ENCODE data around the gene ALAS1. TPM values are rescaled to one million over a fixed set of nuclear protein-coding genes. Genes with fewer than 3 reads are reported as not detected.

The ALAS1 gene
- total and polyA plus RNA-seq, 2 experiments from 2014 or later, result 30.4 to 33.9 TPM

GRCh38 chr3:52245322-52246263, 47.6 kb downstream of the ALAS1 start, which contains the start of gene PPM1M:
PPM1M (plus strand) TSS chr3:52245759; CDS start chr3:52245825, 66 bp downstream.
- Histone ChIP-seq H3K4me1 (ENCODE audit: insufficient read depth) (peaks cover 20% of the 10 kb centered on the region), H3K9me3 (ENCODE audit: low read depth) (no peaks in the 10 kb centered on the region), H3K27ac (peak within 1 kb of the TSS; percentile 49), H3K4me3 (peak within 1 kb of the TSS; percentile 73), H3K27me3 (replicated peaks; ENCODE audit: insufficient read depth) (no peaks in the 10 kb centered on the region), H3K4me2 (ENCODE audit: unreplicated experiment) (peak within 1 kb of the TSS; percentile 70), H3K9me2 (ENCODE audit: insufficient read depth) (no peaks in the 10 kb centered on the region), H2AFZ (peak within 1 kb of the TSS; percentile 78), H3K9ac (peak within 1 kb of the TSS; percentile 80), H4K20me1 (ENCODE audit: insufficient read depth) (no peaks in the 10 kb centered on the region), H3K79me2 (ENCODE audit: insufficient read depth) (no peaks in the 10 kb centered on the region), H3F3A (ENCODE audit: insufficient read depth) (peaks cover 34% of the 10 kb centered on the region), H3K36me3 (ENCODE audit: low read depth) (no peaks in the 10 kb centered on the region)
- TF ChIP-seq EZH2phosphoT487 (IDR thresholded peaks at IDR 0.05; ENCODE audit: insufficient read depth, low read depth), result no peak
- TF ChIP-seq EZH2 (IDR thresholded peaks at IDR 0.05; ENCODE audit: insufficient read depth, poor library complexity, severe bottlenecking), result no peak
- in situ Hi-C loops (cut with MboI), result no loop called here
- peak; percentile 72 for DNase-seq
- WGBS, 2 experiments (ENCODE audit: low coverage in 1 of 2, low lambda C conversion rate in 2 of 2, missing lambda C conversion rate in 2 of 2), result 1 to 3% methylated on average over 47 to 88 of the region's 98 CpGs

DNA sequence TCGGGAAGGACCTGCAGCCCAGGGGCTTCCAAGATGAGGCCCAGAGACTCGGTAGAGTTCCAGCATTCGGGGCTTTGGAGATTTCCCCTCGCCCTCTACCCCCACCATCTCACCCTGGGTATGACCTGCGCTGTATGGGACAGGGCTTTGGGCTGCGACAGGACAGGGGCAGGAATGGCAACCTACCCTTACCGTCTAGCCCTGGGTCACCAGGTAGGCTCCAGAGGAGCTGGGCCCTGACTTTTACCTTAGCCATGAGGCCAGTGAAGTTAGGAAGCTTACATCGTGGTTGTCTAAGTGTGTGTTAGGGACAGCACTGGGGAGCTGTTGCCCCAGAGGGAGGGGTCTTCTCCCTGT, 48.3 kb downstream of the ALAS1 start:
- Histone ChIP-seq H3K27ac (peak overlapping the region; percentile 49), H3K79me2 (ENCODE audit: insufficient read depth) (no peaks in the 10 kb centered on the region), H3K27me3 (replicated peaks; ENCODE audit: insufficient read depth) (no peaks in the 10 kb centered on the region), H3K4me3 (peak overlapping the region; percentile 73), H3K4me2 (ENCODE audit: unreplicated experiment) (peak overlapping the region; percentile 70), H3F3A (ENCODE audit: insufficient read depth) (peaks cover 32% of the 10 kb centered on the region), H4K20me1 (ENCODE audit: insufficient read depth) (no peaks in the 10 kb centered on the region), H3K9ac (peak overlapping the region; percentile 80), H3K36me3 (ENCODE audit: low read depth) (no peaks in the 10 kb centered on the region), H3K9me2 (ENCODE audit: insufficient read depth) (no peaks in the 10 kb centered on the region), H3K4me1 (ENCODE audit: insufficient read depth) (peaks cover 15% of the 10 kb centered on the region), H2AFZ (peak overlapping the region; percentile 78), H3K9me3 (ENCODE audit: low read depth) (no peaks in the 10 kb centered on the region)
- DNase-seq, result peak; percentile 28
- TF ChIP-seq EZH2 (IDR thresholded peaks at IDR 0.05; ENCODE audit: insufficient read depth, poor library complexity, severe bottlenecking) (no peak), EZH2phosphoT487 (IDR thresholded peaks at IDR 0.05; ENCODE audit: insufficient read depth, low read depth) (no peak)
- 18 to 24% methylated on average over 7 to 8 of the region's 8 CpGs for WGBS, 2 experiments (ENCODE audit: low coverage in 1 of 2, low lambda C conversion rate in 2 of 2, missing lambda C conversion rate in 2 of 2)
- in situ Hi-C loops (cut with MboI), result no loop called here

GRCh38 chr3:52246728-52247408, 48.9 kb downstream of the ALAS1 start:
- no peak overlapping the region for H2AFZ ChIP-seq
- peaks cover 15% of the 10 kb centered on the region for H3K4me1 ChIP-seq (ENCODE audit: insufficient read depth)
- WGBS, 2 experiments (ENCODE audit: low coverage in 1 of 2, low lambda C conversion rate in 2 of 2, missing lambda C conversion rate in 2 of 2), result 85 to 88% methylated on average over 14 of the region's 14 CpGs
- H3K9ac ChIP-seq, result peak overlapping the region; percentile 80
- peak overlapping the region; percentile 70 for H3K4me2 ChIP-seq (ENCODE audit: unreplicated experiment)
- DNase-seq, result no peak
- H4K20me1 ChIP-seq (ENCODE audit: insufficient read depth), result no peaks in the 10 kb centered on the region
- no peaks in the 10 kb centered on the region for H3K27me3 ChIP-seq (replicated peaks; ENCODE audit: insufficient read depth)
- H3K9me3 ChIP-seq (ENCODE audit: low read depth), result no peaks in the 10 kb centered on the region
- peaks cover 6% of the 10 kb centered on the region; the same call in 1 of the 2 replicates for H3K79me2 ChIP-seq (ENCODE audit: insufficient read depth)
- H3K9me2 ChIP-seq (ENCODE audit: insufficient read depth), result no peaks in the 10 kb centered on the region
- peaks cover 35% of the 10 kb centered on the region for H3F3A ChIP-seq (ENCODE audit: insufficient read depth)
- peaks cover 5% of the 10 kb centered on the region; the same call in 1 of the 2 replicates for H3K36me3 ChIP-seq (ENCODE audit: low read depth)
- peak overlapping the region; percentile 49; the same call in 1 of the 2 replicates for H3K27ac ChIP-seq
- peak overlapping the region; percentile 73 for H3K4me3 ChIP-seq
- in situ Hi-C loops (cut with MboI), result no loop called here
- TF ChIP-seq EZH2 (IDR thresholded peaks at IDR 0.05; ENCODE audit: insufficient read depth, poor library complexity, severe bottlenecking), result no peak
- TF ChIP-seq EZH2phosphoT487 (IDR thresholded peaks at IDR 0.05; ENCODE audit: insufficient read depth, low read depth), result no peak

DNA sequence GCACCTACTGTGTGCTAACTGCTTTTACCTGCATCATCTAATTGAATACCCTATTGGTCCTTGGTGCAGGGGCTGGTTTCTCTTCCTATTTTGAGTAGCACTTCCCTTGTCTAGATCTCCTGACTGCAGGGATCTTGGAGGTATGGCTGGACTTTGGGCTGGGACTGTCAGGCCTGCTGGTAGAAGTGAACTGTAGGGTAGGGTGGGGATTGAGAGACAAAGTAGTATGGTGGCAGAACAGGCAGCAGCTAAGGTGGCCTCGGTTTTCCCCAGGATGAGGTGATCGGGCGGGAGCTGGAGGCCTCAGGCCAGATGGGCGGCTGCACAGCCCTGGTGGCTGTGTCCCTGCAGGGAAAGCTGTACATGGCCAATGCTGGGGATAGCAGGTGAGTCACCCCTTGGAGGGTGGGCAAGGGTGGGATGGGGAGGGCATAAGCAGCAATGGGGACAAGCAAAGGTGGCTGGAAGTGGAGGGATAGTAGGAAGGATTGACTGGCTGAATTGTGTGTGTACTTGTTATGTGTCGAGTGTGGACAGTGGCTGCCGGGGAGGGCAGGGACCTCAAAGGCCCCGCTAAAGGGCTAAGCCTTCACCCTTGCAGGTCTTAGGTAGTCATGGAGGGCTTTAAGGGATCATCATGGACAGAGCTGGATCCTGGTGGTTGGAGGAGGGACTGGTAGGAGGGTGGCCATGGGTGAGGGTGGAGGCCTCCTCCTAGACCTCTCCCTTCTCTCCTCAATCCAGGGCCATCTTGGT, 49.6 kb downstream of the ALAS1 start:
- no peak for TF ChIP-seq EZH2phosphoT487 (IDR thresholded peaks at IDR 0.05; ENCODE audit: insufficient read depth, low read depth)
- no peak for TF ChIP-seq EZH2 (IDR thresholded peaks at IDR 0.05; ENCODE audit: insufficient read depth, poor library complexity, severe bottlenecking)
- Histone ChIP-seq H3K9me2 (ENCODE audit: insufficient read depth) (no peaks in the 10 kb centered on the region), H3K27ac (no peak overlapping the region), H3K36me3 (ENCODE audit: low read depth) (peaks cover 6% of the 10 kb centered on the region; the same call in 1 of the 2 replicates), H3K4me3 (no peak overlapping the region), H3K27me3 (replicated peaks; ENCODE audit: insufficient read depth) (no peaks in the 10 kb centered on the region), H3K4me1 (ENCODE audit: insufficient read depth) (peaks cover 15% of the 10 kb centered on the region), H3K4me2 (ENCODE audit: unreplicated experiment) (no peak overlapping the region), H3K79me2 (ENCODE audit: insufficient read depth) (peaks cover 9% of the 10 kb centered on the region; the same call in 1 of the 2 replicates), H2AFZ (no peak overlapping the region), H3K9me3 (ENCODE audit: low read depth) (no peaks in the 10 kb centered on the region), H3F3A (ENCODE audit: insufficient read depth) (peaks cover 35% of the 10 kb centered on the region), H3K9ac (no peak overlapping the region), H4K20me1 (ENCODE audit: insufficient read depth) (no peaks in the 10 kb centered on the region)
- WGBS, 2 experiments (ENCODE audit: low coverage in 1 of 2, low lambda C conversion rate in 2 of 2, missing lambda C conversion rate in 2 of 2), result 99 to 100% methylated on average over 7 of the region's 7 CpGs
- DNase-seq, result no peak
- in situ Hi-C loops (cut with MboI), result no loop called here
